GM19025 (cell line): ENCODE measurements around the gene ITSN2.
"Not testable (repeated sequence)": the region's sequence is repeated elsewhere in the genome, so short reads cannot be mapped to it uniquely, and the experiment has no call there.

Source experiments
- ATAC-seq: cut with Tn5 transposase; IDR thresholded peaks from one replicate; pipeline ENCODE4 v1.9.1; 2021; ENCODE audit warnings: mild to moderate bottlenecking, low read depth, moderate library complexity; ENCODE audit not compliant: unreplicated experiment

Gene ITSN2

DNA sequence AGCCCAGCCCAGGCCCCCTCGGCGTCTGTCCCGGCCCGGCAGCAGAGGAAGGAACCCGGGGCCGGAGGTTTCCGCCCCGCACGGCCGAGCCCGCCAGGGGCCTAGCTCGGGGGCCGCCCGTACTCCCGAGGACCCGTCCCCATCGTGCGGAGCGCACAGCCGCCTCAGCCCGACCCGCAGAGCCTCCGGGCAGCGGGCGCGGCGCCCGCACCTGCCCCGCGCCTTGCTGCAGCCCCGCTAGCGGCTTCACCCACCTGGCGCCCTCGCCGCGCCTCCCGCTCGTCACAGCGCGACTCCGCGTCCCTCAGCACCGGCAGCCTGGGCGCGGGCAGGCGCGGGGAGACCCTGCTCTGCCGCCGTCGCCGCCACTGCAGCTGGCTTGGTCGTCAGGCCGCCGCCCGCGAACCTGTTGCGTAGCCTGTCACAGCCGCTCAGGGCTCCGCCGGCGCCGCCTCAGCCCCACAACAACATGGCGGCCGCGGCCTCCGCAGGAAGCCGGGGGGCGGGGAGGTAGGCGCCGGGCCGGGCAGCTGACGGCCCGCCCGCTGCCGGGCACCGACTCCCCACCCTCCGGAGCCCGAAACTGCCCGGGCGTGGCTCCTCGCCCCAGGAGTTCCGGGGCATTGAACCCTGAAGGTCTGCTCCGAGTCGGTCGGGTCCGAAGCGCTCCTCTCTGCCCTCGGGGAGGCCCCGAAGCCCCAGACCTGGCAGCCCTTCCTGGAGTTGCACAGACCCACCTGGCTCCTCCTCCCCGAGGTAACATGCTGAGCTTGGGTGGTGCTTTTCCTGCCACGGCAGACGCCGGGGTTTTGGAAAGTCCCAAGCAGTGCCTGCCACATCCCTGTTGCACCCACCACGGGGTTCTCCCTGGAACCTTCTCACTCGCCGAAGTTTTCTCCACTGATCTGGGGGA is at the start of gene ITSN2:
ITSN2 (minus strand) TSS at position 487 of the 913 bp plus-strand sequence. CDS start 32,454 bp downstream, outside the sequence.
- ATAC-seq, result peak; percentile 81

DNA sequence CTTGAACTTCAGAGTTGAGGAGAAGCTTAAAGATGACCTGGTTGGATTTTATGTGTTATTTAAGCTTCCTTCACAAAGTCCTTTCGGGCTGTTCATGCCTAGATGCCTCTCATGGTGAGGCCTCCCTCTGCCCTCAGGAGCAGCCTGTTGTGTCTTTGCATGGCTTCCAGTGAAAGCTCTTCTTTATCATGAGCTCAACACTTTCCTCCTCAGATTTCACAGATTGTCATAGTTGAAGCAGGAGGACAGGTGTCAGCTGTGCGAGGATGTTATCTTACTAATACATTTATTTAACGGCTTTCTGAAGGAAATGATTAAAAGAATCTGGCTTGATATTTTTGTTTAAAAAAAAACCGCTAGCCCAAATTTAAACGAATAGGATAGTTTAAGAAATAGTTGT is 48.8 kb upstream of the ITSN2 start:
- ATAC-seq, result no peak

GRCh38 chr2:24408704-24409103 is 48.4 kb upstream of the ITSN2 start:
- not testable (repeated sequence) for ATAC-seq

DNA sequence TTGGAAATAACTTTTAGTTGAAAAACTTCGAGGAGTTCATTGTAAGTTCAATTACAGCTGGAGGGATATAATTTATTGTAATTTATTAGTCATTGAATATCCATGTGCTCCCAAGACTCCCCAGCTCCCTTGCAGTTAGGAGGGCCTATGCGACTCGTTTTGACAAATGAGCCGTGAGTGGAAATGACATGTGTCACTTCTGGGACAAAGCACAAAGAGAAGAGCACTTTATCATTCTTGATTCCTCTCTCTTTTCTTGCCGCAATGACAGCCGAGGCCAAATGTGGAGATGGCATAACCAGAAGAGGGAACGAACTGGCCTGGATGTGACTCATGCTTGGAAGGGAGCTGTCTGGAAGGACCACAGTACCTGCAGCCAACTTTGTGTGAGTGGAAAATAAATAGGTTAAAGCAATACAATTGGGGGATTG is 44.2 kb upstream of the ITSN2 start:
- ATAC-seq, result no peak

DNA sequence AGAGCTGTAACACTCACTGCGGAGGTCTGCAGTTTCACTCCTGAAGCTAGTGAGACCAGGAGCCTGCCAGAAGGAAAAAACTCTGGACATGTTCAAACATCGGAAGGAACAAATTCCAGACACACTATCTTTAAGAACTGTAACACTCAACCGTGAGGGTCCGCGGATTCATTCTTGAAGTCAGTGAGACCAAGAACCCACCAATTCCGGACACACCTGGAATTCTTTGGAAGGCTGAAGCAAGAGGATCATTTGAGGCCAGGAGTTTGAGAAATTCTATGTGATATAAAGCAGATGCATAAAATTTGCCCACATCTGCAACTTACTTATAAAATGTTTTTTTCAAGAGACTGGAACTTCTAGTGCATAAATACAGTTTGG is 43.5 kb upstream of the ITSN2 start:
- ATAC-seq, result no peak

GRCh38 chr2:24403168-24403831 is 43.0 kb upstream of the ITSN2 start:
- no peak for ATAC-seq

DNA sequence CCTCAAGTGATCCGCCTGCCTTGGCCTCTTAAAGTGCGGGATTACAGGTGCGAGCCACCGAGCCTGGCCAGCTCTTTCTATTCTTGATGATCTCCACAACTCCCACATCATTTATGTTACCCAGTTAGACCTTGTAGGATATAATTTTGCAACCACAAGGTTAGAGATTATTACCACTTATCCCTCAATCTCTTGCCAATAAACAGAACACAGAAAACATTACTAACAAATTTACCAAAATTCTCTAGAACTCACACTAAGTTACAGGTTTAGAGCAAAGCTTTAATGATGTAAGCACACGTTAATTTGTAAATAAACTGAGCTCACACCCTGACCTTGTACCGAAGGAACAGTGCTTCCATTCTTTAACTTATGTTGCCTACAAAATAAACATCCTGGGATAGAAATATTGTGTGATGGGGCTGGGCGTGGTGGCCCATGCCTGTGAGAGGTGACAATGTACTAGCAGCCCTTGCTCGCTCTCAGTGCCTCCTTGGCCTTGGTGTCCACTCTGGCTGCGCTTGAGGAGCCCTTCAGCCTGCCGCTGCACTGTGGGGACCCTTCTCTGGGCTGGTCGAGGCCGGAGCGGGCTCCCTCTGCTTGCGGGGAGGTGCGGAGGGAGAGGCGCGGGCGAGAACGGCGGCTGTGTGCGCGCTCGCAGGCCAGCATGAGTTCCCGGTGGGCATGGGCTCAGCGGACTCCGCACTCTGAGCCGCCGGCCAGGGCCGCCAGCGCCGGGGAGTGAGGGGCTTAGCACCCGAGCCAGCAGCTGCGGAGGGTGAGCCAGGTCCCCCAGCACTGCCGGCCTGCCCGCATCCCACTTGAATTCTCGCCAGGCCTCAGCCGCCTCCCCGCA is 42.1 kb upstream of the ITSN2 start:
- ATAC-seq, result no peak

- no peak for ATAC-seq
Observed at GRCh38 chr2:24400207-24400907, 40.0 kb upstream of the ITSN2 start.

GRCh38 chr2:24399434-24400206 is 39.3 kb upstream of the ITSN2 start:
- no peak for ATAC-seq

GRCh38 chr2:24394998-24395397 is 34.7 kb upstream of the ITSN2 start:
- ATAC-seq, result no peak

- no peak for ATAC-seq
Observed at GRCh38 chr2:24392542-24393059, 32.3 kb upstream of the ITSN2 start.

- ATAC-seq, result no peak
Observed at GRCh38 chr2:24385366-24385765, 25.0 kb upstream of the ITSN2 start.

GRCh38 chr2:24382363-24383073 is 22.2 kb upstream of the ITSN2 start:
- peak; percentile 51 for ATAC-seq

DNA sequence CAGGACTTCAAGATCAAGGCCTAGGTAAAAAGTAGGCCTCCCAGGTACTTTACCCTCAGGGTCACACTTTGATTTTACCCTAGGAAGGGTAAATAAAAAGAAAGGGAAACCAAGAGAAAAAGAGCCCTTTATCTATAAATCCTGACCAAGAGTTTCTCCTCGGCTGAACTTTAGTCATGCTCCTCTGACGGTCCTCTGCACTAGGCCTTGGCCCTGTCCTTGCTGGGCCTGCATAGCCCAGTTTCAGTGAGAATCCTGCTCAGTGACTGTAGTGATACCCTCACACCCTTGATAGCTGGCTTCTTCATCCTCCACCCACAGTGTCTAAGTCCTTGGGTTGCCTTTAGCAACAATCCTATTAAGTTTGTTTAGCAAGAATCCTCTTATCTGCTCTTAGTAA is 20.5 kb upstream of the ITSN2 start:
- no peak for ATAC-seq

DNA sequence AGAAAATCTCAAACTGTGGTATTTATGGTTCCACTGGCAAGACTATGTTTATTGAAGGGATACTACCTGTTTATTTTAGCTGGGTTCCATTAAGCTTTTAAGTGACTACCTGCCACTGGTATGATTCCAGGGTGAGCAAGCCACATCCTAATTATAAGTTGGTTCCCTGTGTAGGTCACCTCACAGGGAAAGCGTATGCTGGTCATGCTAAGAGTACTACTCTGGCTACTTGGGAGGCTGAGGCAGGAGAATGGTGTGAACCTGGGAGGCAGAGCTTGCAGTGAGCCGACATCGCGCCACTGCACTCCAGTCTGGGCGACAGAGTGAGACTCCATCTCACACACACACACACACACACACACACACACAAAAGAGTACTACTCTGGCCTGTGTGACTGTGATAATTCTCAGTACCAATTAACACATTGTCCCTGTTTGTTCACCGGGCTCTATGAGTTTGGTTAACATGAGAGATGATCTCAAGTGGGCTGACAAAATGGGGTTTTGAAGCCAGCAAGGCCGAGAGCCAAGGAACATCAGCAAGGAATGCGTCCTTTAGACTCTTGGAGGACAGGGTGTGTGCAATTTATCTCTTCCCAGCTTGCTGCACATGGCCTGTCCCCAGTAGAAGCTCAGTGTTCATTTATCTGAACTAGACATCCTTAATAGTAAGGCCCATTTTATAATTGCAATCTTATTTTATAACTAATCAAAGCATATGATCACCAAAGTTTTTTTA is 15.2 kb upstream of the ITSN2 start:
- ATAC-seq, result no peak

- ATAC-seq, result no peak
Observed at GRCh38 chr2:24374301-24374700, 14.0 kb upstream of the ITSN2 start.

- no peak for ATAC-seq
Observed at GRCh38 chr2:24372033-24372432, 11.7 kb upstream of the ITSN2 start.

DNA sequence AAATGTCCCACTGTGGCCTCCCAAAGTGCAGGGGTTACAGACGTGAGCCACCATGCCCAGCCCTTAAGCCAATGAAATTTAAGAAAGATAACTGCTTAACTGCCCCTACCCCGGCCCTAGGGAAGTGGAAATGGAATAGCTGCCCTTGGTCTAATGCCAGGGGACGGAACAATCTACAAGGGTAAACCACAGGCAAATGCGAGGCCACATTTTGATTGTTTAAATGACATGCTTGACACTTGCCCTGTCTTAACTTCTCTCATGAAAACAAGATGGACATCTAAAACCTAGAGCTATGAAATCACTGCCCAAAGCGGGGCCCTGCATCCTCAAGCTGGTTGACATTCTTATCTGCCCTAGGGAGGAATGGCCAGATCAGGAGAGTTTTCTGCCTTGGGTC is 5.5 kb upstream of the ITSN2 start:
- no peak for ATAC-seq
